ENCODE data around the gene CDCA5.

The CDCA5 gene

GRCh38 chr11:65057526-65057925 is 26.3 kb downstream of the CDCA5 start:
- no peak for DNase-seq (ENCODE audit: insufficient read length, low spot score)

GRCh38 chr11:65056999-65057398 is 26.8 kb downstream of the CDCA5 start:
- TF ChIP-seq POLR2AphosphoS5 (IDR thresholded peaks at IDR 0.05; ENCODE audit: low read depth, low read length), result no peak
- TF ChIP-seq PAX5 (IDR thresholded peaks at IDR 0.05; ENCODE audit: insufficient read depth, low read length, severe bottlenecking), result no peak
- no peak for TF ChIP-seq TAF1 (IDR thresholded peaks at IDR 0.05; ENCODE audit: low read depth, low read length)
- no peak for TF ChIP-seq SPI1 (IDR thresholded peaks at IDR 0.05; ENCODE audit: low read depth, low read length)
- TF ChIP-seq POLR2A (IDR thresholded peaks at IDR 0.05; ENCODE audit: low read depth, low read length), result no peak
- no peak for TF ChIP-seq POU2F2 (IDR thresholded peaks at IDR 0.05; ENCODE audit: low read depth, low read length)
- DNase-seq (ENCODE audit: insufficient read length, low spot score), result no peak
- no peak for FAIRE-seq

More at GRCh38 chr11:65057526-65057925, 26.3 kb downstream of the CDCA5 start:
- TF ChIP-seq PAX5 (IDR thresholded peaks at IDR 0.05; ENCODE audit: insufficient read depth, low read length, severe bottlenecking), result no peak
- TF ChIP-seq TAF1 (IDR thresholded peaks at IDR 0.05; ENCODE audit: low read depth, low read length), result no peak
- FAIRE-seq, result no peak

- FAIRE-seq, result no peak
- DNase-seq (ENCODE audit: insufficient read length, low spot score), result no peak
- TF ChIP-seq PAX5 (IDR thresholded peaks at IDR 0.05; ENCODE audit: insufficient read depth, low read length, severe bottlenecking) (no peak), SPI1 (IDR thresholded peaks at IDR 0.05; ENCODE audit: low read depth, low read length) (no peak), TAF1 (IDR thresholded peaks at IDR 0.05; ENCODE audit: low read depth, low read length) (no peak), POU2F2 (IDR thresholded peaks at IDR 0.05; ENCODE audit: low read depth, low read length) (no peak), POLR2A (IDR thresholded peaks at IDR 0.05; ENCODE audit: low read depth, low read length) (no peak), POLR2AphosphoS5 (IDR thresholded peaks at IDR 0.05; ENCODE audit: low read depth, low read length) (no peak)
Observed at GRCh38 chr11:65055538-65055937, 28.3 kb downstream of the CDCA5 start.

GRCh38 chr11:65053827-65054508 is 29.9 kb downstream of the CDCA5 start:
- FAIRE-seq (peak; percentile 43), DNase-seq (ENCODE audit: insufficient read length, low spot score) (no peak)
- TF ChIP-seq SPI1 (IDR thresholded peaks at IDR 0.05; ENCODE audit: low read depth, low read length), result no peak
- TF ChIP-seq POLR2AphosphoS5 (IDR thresholded peaks at IDR 0.05; ENCODE audit: low read depth, low read length), result no peak
- TF ChIP-seq POLR2A (IDR thresholded peaks at IDR 0.05; ENCODE audit: low read depth, low read length), result no peak
- TF ChIP-seq POU2F2 (IDR thresholded peaks at IDR 0.05; ENCODE audit: low read depth, low read length), result no peak
- TF ChIP-seq TAF1 (IDR thresholded peaks at IDR 0.05; ENCODE audit: low read depth, low read length), result no peak
- TF ChIP-seq PAX5 (IDR thresholded peaks at IDR 0.05; ENCODE audit: insufficient read depth, low read length, severe bottlenecking), result no peak

GRCh38 chr11:65051398-65051858 is 32.4 kb downstream of the CDCA5 start:
- TF ChIP-seq POLR2A (IDR thresholded peaks at IDR 0.05; ENCODE audit: low read depth, low read length) (no peak), POU2F2 (IDR thresholded peaks at IDR 0.05; ENCODE audit: low read depth, low read length) (no peak), SPI1 (IDR thresholded peaks at IDR 0.05; ENCODE audit: low read depth, low read length) (no peak), PAX5 (IDR thresholded peaks at IDR 0.05; ENCODE audit: insufficient read depth, low read length, severe bottlenecking) (no peak), TAF1 (IDR thresholded peaks at IDR 0.05; ENCODE audit: low read depth, low read length) (no peak), POLR2AphosphoS5 (IDR thresholded peaks at IDR 0.05; ENCODE audit: low read depth, low read length) (no peak)
- FAIRE-seq (no peak), DNase-seq (ENCODE audit: insufficient read length, low spot score) (no peak)

GRCh38 chr11:65047581-65048422 is 36.0 kb downstream of the CDCA5 start:
- no peak for TF ChIP-seq POU2F2 (IDR thresholded peaks at IDR 0.05; ENCODE audit: low read depth, low read length)
- TF ChIP-seq TAF1 (IDR thresholded peaks at IDR 0.05; ENCODE audit: low read depth, low read length), result 0 out of 2 replicates have a peak, but pooled peaks have one; percentile 22
- no peak for TF ChIP-seq POLR2A (IDR thresholded peaks at IDR 0.05; ENCODE audit: low read depth, low read length)
- no peak for TF ChIP-seq POLR2AphosphoS5 (IDR thresholded peaks at IDR 0.05; ENCODE audit: low read depth, low read length)
- no peak for TF ChIP-seq SPI1 (IDR thresholded peaks at IDR 0.05; ENCODE audit: low read depth, low read length)
- TF ChIP-seq PAX5 (IDR thresholded peaks at IDR 0.05; ENCODE audit: insufficient read depth, low read length, severe bottlenecking), result no peak
- peak; percentile 72 for FAIRE-seq

GRCh38 chr11:65045728-65046127 is 38.1 kb downstream of the CDCA5 start:
- TF ChIP-seq POLR2AphosphoS5 (IDR thresholded peaks at IDR 0.05; ENCODE audit: low read depth, low read length) (no peak), PAX5 (IDR thresholded peaks at IDR 0.05; ENCODE audit: insufficient read depth, low read length, severe bottlenecking) (no peak), TAF1 (IDR thresholded peaks at IDR 0.05; ENCODE audit: low read depth, low read length) (no peak), POU2F2 (IDR thresholded peaks at IDR 0.05; ENCODE audit: low read depth, low read length) (no peak), SPI1 (IDR thresholded peaks at IDR 0.05; ENCODE audit: low read depth, low read length) (no peak), POLR2A (IDR thresholded peaks at IDR 0.05; ENCODE audit: low read depth, low read length) (no peak)
- no peak for DNase-seq (ENCODE audit: insufficient read length, low spot score)
- no peak for FAIRE-seq

More at GRCh38 chr11:65047581-65048422, 36.0 kb downstream of the CDCA5 start:
- DNase-seq (ENCODE audit: insufficient read length, low spot score), result no peak

- no peak for TF ChIP-seq POLR2AphosphoS5 (IDR thresholded peaks at IDR 0.05; ENCODE audit: low read depth, low read length)
- no peak for TF ChIP-seq SPI1 (IDR thresholded peaks at IDR 0.05; ENCODE audit: low read depth, low read length)
- TF ChIP-seq POLR2A (IDR thresholded peaks at IDR 0.05; ENCODE audit: low read depth, low read length), result no peak
- no peak for TF ChIP-seq TAF1 (IDR thresholded peaks at IDR 0.05; ENCODE audit: low read depth, low read length)
- TF ChIP-seq PAX5 (IDR thresholded peaks at IDR 0.05; ENCODE audit: insufficient read depth, low read length, severe bottlenecking), result no peak
- no peak for TF ChIP-seq POU2F2 (IDR thresholded peaks at IDR 0.05; ENCODE audit: low read depth, low read length)
- DNase-seq (ENCODE audit: insufficient read length, low spot score) (no peak), FAIRE-seq (no peak)
Observed at GRCh38 chr11:65045061-65045460, 38.8 kb downstream of the CDCA5 start.

- DNase-seq (ENCODE audit: insufficient read length, low spot score) (no peak), FAIRE-seq (no peak)
- TF ChIP-seq TAF1 (IDR thresholded peaks at IDR 0.05; ENCODE audit: low read depth, low read length) (no peak), POLR2A (IDR thresholded peaks at IDR 0.05; ENCODE audit: low read depth, low read length) (no peak), POLR2AphosphoS5 (IDR thresholded peaks at IDR 0.05; ENCODE audit: low read depth, low read length) (no peak), SPI1 (IDR thresholded peaks at IDR 0.05; ENCODE audit: low read depth, low read length) (no peak), PAX5 (IDR thresholded peaks at IDR 0.05; ENCODE audit: insufficient read depth, low read length, severe bottlenecking) (no peak), POU2F2 (IDR thresholded peaks at IDR 0.05; ENCODE audit: low read depth, low read length) (no peak)
Observed at GRCh38 chr11:65043881-65044501, 39.8 kb downstream of the CDCA5 start.

Measured in GM12891 (cell line).